Measurements from ENCODE around the gene SLC2A2. TPM values are rescaled to one million over a fixed set of nuclear protein-coding genes. Genes with fewer than 3 reads are reported as not detected.

Gene SLC2A2
- total and polyA plus RNA-seq, 2 donors: 0.09 TPM; not detected in 1

DNA sequence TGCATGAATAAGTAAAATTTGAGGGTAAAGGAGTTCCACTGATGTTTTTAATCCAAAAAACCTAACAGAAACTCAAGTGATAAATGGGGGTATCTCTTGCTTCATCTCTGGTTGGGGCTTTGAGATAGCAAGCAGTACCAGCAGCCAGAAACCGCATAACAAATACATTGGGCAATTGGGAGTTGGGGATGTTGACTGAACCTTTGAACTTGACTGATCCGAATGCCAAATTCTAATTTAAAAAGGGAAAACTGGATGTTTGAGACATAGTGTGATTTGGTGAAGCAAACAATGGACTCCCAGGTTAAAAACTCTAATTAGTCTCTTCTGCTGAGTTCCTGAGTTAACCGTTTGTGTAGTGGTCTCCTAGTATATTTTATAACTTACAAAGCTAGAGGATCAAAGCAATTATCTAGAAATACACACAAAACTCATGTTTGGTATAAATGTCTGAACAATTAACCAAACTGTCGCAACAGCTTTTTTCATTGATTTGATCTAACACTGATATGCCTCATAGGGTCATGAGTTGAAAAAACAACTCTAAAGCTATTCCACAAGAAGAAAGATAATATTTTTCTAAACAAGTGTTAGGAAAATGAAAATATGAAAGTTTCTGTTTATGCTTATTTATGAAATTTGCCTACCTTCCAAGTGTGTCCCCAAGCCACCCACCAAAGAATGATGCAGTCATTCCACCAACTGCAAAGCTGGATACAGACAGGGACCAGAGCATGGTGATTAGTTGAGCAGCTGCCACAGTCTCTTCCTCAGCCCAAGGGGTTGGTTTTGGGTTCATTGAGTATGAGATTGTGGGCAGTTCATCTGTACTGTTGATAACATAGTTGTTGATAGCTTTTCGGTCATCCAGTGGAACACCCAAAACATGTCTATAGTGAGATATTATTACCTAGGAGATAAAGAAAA is 12.4 kb downstream of the SLC2A2 start:
- no peak overlapping the region for H3K4me3 ChIP-seq (ENCODE audit: low read depth, low read length)
- no peaks in the 10 kb centered on the region for H3K36me3 ChIP-seq (ENCODE audit: insufficient read depth)
- no peak overlapping the region for H3K27ac ChIP-seq (ENCODE audit: low read depth)
- no peaks in the 10 kb centered on the region for H3K4me1 ChIP-seq (ENCODE audit: insufficient read depth)
- DNase-seq (ENCODE audit: extremely low spot score): no peak
- WGBS: 86% methylated on average over 5 of the region's 5 CpGs

DNA sequence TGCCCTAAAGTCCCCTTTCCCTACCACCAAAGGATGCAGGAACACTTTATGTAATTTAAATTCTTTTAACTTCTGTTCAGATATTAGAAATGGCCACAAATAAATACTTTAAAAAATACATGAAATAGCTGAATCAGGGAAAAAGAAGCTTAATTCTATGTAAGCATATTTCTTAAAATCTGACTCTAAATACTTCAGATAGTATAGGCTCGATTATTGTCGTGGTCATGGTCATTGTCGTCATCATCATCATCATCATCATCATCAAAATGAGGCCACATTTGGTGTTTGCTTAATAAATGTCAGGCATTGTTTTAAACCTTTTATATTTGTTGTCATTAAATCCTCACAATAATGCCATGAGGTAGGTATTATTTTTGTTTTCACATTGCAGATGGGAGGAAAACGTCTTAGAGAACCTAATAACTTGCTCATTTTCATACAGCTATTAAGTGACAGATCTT is 14.6 kb downstream of the SLC2A2 start:
- WGBS: 93% methylated on average over 4 of the region's 4 CpGs
- no peak for DNase-seq (ENCODE audit: extremely low spot score)
- no peaks in the 10 kb centered on the region for H3K36me3 ChIP-seq (ENCODE audit: insufficient read depth)
- no peak overlapping the region for H3K27ac ChIP-seq (ENCODE audit: low read depth)
- H3K4me1 ChIP-seq (ENCODE audit: insufficient read depth): no peaks in the 10 kb centered on the region
- H3K4me3 ChIP-seq (ENCODE audit: low read depth, low read length): no peak overlapping the region

DNA sequence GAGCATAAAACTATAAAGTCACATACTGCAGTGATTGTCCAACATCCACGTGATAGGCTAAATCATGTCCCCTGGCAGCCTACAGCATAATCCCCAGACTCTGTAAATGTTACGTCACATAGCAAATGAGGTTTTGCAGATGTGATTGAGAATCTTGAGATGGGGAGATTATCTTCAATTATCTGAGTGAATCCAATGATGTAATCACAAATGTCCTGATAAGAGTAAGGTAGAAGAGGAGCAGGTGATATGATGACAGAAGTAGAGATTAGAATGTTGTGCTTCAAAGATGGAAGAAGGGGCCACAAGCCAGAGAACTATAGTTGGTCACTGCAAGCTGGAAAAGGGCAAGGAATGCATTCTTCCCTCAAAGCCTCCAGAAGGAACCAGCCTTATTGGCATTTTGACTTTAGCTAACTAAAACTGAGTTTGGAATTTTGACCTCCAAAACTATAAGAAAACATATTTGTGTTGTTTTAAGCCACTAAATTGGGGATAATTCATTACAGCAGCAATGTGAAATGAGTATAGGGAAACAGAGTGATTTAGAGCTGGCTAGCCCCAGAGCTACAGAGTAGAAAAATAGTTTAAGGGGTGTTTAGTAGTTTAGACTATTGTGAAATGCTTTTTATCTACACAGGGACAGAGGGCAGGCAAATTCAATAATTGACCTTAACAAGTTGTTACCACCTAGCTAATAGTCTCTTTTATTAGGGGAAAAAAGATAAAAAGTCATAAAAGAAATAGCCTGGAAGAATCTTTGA is 15.2 kb downstream of the SLC2A2 start:
- WGBS: 49% methylated on average over 2 of the region's 2 CpGs
- Histone ChIP-seq H3K36me3 (ENCODE audit: insufficient read depth) (no peaks in the 10 kb centered on the region), H3K4me1 (ENCODE audit: insufficient read depth) (no peaks in the 10 kb centered on the region), H3K4me3 (ENCODE audit: low read depth, low read length) (no peak overlapping the region), H3K27ac (ENCODE audit: low read depth) (no peak overlapping the region)
- no peak for DNase-seq (ENCODE audit: extremely low spot score)

DNA sequence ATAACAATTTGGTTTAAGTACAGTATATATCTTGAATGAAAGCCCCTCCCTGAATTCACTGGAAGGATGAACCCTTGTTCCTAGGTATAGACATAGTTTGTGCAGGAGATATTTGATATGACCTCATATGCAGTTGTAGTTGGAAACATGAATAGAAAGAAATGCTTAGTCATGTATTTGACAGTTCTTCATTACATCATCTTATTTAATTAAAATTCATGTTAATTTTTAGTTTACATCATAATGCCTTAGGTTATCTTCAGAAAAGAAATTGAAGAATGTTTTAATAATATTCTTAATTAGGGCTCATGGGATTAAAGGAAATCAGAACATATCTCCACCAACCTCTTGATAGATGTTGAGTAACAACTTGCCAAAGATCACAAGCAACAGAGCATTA is 19.2 kb downstream of the SLC2A2 start:
- Histone ChIP-seq H3K27ac (ENCODE audit: low read depth) (no peak overlapping the region), H3K4me1 (ENCODE audit: insufficient read depth) (no peaks in the 10 kb centered on the region), H3K36me3 (ENCODE audit: insufficient read depth) (no peaks in the 10 kb centered on the region), H3K4me3 (ENCODE audit: low read depth, low read length) (no peak overlapping the region)
- no peak for DNase-seq (ENCODE audit: extremely low spot score)

DNA sequence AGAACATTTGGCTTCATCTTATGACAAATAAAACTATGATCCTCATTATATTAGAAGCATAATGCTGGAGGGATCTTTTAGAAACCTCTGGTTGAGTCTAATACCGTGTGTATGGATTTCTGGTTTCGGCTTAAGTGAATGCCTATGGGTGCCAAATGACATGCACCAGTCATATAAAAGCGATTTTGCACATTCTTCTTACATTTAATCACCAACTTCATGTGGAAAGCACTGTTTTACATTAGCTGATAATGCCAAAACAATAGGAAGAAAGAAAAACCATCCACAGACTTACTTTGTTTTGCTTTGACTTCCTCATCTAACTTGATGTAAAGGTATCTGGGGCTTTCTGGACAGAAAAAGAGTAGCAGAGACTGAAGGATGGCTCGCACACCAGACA is 20.9 kb downstream of the SLC2A2 start:
- Histone ChIP-seq H3K27ac (ENCODE audit: low read depth) (no peak overlapping the region), H3K4me1 (ENCODE audit: insufficient read depth) (no peaks in the 10 kb centered on the region), H3K4me3 (ENCODE audit: low read depth, low read length) (no peak overlapping the region), H3K36me3 (ENCODE audit: insufficient read depth) (no peaks in the 10 kb centered on the region)
- 82% methylated on average over 4 of the region's 4 CpGs for WGBS
- no peak for DNase-seq (ENCODE audit: extremely low spot score)

DNA sequence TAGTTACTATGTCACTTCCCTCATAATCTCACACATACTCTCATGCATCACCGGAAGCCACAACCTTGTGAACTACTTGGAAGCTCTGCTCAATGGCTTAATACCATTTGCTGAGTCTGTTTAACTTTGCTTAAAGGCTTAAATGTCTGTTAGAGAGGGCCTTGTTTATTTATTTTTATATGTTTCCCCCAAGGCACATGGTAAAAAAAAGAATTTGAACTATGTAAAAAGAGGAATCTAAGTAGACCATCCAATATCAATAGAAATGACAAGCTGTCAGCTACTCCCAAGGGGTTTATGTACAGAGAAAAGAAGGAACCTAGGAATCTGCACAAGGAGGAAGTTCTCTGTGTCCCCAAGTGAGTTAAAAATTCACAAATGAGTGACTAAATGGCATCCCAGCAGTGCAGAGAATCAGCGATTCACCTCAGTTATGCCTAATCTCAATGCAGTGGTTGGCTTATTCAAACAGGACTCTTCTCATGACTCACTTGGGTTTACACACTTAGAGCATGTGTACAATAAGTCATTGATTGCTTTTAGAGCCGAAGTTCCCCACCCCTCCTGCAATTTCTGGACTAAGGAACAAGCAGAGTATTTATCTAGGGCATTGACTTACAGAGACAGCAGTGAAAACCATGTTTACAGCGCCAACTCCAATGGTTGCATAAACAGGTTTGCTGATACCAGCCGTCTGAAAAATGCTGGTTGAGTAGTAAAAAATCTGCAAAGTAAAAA is 24.4 kb downstream of the SLC2A2 start:
- 69% methylated on average over 5 of the region's 5 CpGs for WGBS
- peak; percentile 7 for DNase-seq (ENCODE audit: extremely low spot score)
- Histone ChIP-seq H3K4me3 (ENCODE audit: low read depth, low read length) (no peak overlapping the region), H3K27ac (ENCODE audit: low read depth) (no peak overlapping the region), H3K4me1 (ENCODE audit: insufficient read depth) (peaks cover 4% of the 10 kb centered on the region), H3K36me3 (ENCODE audit: insufficient read depth) (no peaks in the 10 kb centered on the region)

DNA sequence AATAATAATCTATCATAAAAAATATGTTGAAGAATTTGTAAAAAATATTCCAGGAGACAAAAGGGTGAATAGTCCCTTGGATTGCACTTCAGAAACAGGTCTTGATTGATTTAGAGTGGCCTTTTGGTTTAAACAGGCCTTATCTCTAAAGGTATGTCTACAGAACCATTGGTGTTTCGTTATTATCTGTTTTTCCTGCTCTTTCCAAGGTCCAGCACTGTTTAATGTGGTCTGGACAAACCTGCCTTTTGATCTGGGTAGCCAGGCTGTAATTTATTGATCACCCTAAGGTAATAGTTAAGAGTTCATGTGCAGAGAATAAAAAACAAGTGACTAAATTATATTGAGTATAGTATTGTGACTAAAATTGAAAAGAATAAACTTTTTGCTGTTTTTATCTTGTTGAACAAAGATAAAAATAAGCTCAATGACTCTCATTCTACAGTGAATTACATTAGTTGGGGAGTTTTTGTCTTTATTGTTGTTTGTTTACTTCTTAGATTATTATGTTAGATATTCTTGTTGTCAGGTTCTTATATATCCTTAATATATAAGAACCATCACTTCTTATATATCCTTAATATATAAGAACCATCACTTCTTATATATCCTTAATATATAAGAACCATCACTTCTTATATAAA is 25.1 kb downstream of the SLC2A2 start:
- no peak overlapping the region for H3K27ac ChIP-seq (ENCODE audit: low read depth)

DNA sequence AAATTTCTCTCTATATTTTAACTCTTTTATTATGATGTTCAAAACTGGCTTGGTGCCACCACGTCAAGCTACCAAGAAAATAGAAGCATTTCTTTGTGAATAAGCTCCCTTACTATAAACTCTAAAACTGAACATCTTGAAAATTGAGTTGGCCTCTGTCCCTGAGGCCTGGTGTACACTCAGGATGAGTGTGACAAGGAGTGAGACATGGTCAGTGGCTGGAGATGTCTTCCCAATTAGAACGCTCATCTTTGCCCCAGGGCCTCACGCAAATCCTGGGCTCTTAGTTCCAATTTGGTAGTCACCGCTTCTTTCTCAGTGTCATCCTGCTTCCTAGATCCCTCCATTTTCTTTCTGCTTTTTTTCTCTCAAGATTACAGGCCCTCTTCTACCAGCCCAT is 26.2 kb downstream of the SLC2A2 start:
- Histone ChIP-seq H3K4me3 (ENCODE audit: low read depth, low read length) (no peak overlapping the region), H3K27ac (ENCODE audit: low read depth) (no peak overlapping the region)
- WGBS: 92% methylated on average over 4 of the region's 4 CpGs

More for the DNA sequence above, 25.1 kb downstream of the SLC2A2 start:
- Histone ChIP-seq H3K4me1 (ENCODE audit: insufficient read depth) (peaks cover 4% of the 10 kb centered on the region), H3K4me3 (ENCODE audit: low read depth, low read length) (no peak overlapping the region), H3K36me3 (ENCODE audit: insufficient read depth) (no peaks in the 10 kb centered on the region)
- DNase-seq (ENCODE audit: extremely low spot score): no peak
- WGBS: 80% methylated on average over 1 of the region's 1 CpG

DNA sequence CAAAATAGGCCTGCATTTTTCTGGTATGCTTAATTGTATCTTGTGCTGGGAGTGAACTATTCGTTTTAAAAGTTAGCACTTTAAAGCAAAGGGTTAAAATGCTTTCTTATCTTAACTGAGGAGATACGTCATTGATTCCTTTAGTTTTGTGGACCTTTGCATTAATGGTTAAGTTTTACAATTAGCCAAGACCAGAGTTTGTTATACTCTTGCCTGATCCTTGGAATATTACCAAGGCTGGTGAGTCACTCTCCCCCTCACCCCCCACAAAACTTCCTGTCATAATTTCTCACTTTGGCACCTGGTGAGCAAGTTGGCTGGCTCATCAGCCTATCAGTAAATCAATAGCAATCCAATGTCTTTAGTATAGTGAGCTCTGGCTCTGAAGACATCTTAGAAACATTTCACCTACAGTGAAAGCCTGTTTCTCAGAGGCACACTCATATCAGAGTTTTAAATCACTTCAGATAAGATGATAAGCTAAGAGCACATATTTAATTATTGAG is 26.7 kb downstream of the SLC2A2 start:
- H3K4me3 ChIP-seq (ENCODE audit: low read depth, low read length): no peak overlapping the region
- no peaks in the 10 kb centered on the region for H3K36me3 ChIP-seq (ENCODE audit: insufficient read depth)
- peaks cover 4% of the 10 kb centered on the region for H3K4me1 ChIP-seq (ENCODE audit: insufficient read depth)
- DNase-seq (ENCODE audit: extremely low spot score): no peak
- 39% methylated on average over 2 of the region's 2 CpGs for WGBS
- H3K27ac ChIP-seq (ENCODE audit: low read depth): no peak overlapping the region

More for the DNA sequence above, 26.2 kb downstream of the SLC2A2 start:
- DNase-seq (ENCODE audit: extremely low spot score): no peak
- Histone ChIP-seq H3K36me3 (ENCODE audit: insufficient read depth) (no peaks in the 10 kb centered on the region), H3K4me1 (ENCODE audit: insufficient read depth) (peaks cover 4% of the 10 kb centered on the region)

DNA sequence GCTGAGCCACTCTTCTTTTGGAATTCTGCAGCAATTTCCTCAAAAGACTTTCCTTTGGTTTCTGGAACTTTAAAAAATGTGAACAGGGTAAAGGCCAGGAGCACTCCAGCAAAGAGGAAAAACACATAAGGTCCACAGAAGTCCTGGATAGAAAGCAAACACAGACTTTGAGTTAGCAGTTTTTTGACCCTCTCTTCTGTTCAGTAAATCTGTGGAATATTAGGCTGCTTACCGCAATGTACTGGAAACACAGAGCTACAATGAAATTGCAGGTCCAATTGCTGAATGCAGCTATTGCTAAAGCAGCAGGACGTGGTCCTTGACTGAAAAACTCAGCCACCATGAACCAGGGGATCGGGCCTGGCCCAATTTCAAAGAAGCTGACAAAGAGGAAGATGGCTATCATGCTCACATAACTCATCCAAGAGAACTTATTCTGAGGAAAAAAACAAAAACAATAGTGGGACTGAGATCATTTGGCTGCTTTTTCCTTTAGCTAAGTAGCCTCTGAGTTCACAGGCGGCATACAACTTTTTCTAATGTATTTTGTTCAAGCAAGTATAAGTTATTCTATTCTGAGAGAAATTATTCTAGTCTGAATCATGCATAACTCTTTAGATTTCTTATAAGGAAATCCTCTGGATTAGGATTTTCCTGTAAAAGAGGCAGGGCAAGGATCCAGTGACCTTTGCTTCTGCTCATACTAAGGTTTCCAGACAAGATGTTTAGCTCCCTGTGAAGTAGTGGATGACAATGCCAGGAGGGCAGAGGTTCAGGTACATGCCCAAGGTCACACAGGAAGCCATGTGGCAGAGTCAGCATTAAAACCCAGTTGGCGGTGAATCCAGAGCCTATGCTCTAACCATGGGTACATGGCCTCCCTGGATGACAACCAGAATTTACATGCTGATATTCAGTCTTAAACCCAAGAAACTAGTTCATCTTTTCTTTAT is 28.3 kb downstream of the SLC2A2 start:
- WGBS: 82% methylated on average over 5 of the region's 5 CpGs
- H3K4me1 ChIP-seq (ENCODE audit: insufficient read depth): peaks cover 4% of the 10 kb centered on the region
- DNase-seq (ENCODE audit: extremely low spot score): no peak

DNA sequence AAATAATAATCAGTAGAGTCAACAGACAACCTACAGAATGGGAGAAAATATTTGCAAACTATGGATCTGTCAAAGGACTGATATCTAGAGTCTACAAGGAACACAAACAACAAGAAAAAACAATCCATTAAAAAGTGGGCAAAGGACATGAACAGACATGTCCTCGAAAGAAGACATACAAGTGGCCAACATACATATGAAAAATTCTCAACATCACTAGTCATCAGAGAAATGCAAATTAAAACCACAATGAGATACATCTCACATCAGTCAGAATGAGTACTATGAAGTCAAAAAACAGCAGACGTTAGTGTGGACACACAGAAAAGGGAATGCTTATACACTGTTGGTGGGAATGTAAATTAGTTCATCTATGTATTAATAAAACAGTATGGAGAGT is 33.7 kb downstream of the SLC2A2 start:
- Histone ChIP-seq H3K4me1 (ENCODE audit: insufficient read depth) (no peaks in the 10 kb centered on the region), H3K36me3 (ENCODE audit: insufficient read depth) (no peaks in the 10 kb centered on the region), H3K4me3 (ENCODE audit: low read depth, low read length) (no peak overlapping the region), H3K27ac (ENCODE audit: low read depth) (no peak overlapping the region)
- WGBS: 89% methylated on average over 2 of the region's 2 CpGs
- DNase-seq (ENCODE audit: extremely low spot score): no peak

More for the DNA sequence above, 28.3 kb downstream of the SLC2A2 start:
- Histone ChIP-seq H3K4me3 (ENCODE audit: low read depth, low read length) (no peak overlapping the region), H3K36me3 (ENCODE audit: insufficient read depth) (no peaks in the 10 kb centered on the region), H3K27ac (ENCODE audit: low read depth) (no peak overlapping the region)

DNA sequence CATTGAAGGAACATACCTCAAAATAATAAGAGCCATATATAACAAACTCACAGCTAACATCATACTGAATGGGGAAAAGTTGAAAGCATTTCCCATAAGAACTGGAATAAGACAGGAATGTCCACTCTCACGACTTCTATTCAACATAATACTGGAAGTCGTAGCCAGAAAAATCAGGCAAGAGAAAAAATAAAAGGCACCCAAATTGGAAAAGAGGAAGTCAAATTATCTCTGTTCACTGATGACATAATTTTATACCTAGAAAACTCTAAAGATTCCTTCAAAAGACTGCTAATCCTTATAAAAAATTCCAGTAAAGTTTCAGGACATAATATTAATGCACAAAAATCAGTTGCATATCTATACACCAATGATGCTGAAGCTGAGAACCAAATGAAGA is 34.9 kb downstream of the SLC2A2 start:
- 84% methylated on average over 2 of the region's 2 CpGs for WGBS
- Histone ChIP-seq H3K36me3 (ENCODE audit: insufficient read depth) (no peaks in the 10 kb centered on the region), H3K4me3 (ENCODE audit: low read depth, low read length) (no peak overlapping the region), H3K4me1 (ENCODE audit: insufficient read depth) (no peaks in the 10 kb centered on the region), H3K27ac (ENCODE audit: low read depth) (no peak overlapping the region)
- DNase-seq (ENCODE audit: extremely low spot score): no peak
